GM21528 (cell line): ENCODE results near the gene ADSS1.

Experiments
- ATAC-seq: cut with Tn5 transposase; IDR thresholded peaks from one replicate; pipeline ENCODE4 v1.9.1; 2021; ENCODE audit warnings: mild to moderate bottlenecking, moderate library complexity; ENCODE audit not compliant: unreplicated experiment, low FRiP score

ADSS1 gene

GRCh38 chr14:104729835-104730181 lies 5.8 kb downstream of the ADSS1 start:
- no peak for ATAC-seq

- ATAC-seq, result no peak
Observed at GRCh38 chr14:104730487-104730886, 6.5 kb downstream of the ADSS1 start.

- ATAC-seq, result no peak
Observed at GRCh38 chr14:104731320-104732294, 7.6 kb downstream of the ADSS1 start.

- ATAC-seq, result no peak
Observed at GRCh38 chr14:104732355-104732804, 8.4 kb downstream of the ADSS1 start.

- ATAC-seq, result no peak
Observed at GRCh38 chr14:104732931-104733681, 9.1 kb downstream of the ADSS1 start.

- no peak for ATAC-seq
Observed at GRCh38 chr14:104734051-104734587, 10.1 kb downstream of the ADSS1 start.

GRCh38 chr14:104734601-104734990 lies 10.6 kb downstream of the ADSS1 start:
- no peak for ATAC-seq

- ATAC-seq, result no peak
Observed at GRCh38 chr14:104734991-104735779, 11.2 kb downstream of the ADSS1 start.

GRCh38 chr14:104735830-104736642 lies 12.0 kb downstream of the ADSS1 start:
- no peak for ATAC-seq

GRCh38 chr14:104738375-104739019 lies 14.5 kb downstream of the ADSS1 start:
- no peak for ATAC-seq

GRCh38 chr14:104739026-104739425 lies 15.0 kb downstream of the ADSS1 start:
- no peak for ATAC-seq

- ATAC-seq, result no peak
Observed at GRCh38 chr14:104739546-104740516, 15.8 kb downstream of the ADSS1 start.

- ATAC-seq, result no peak
Observed at GRCh38 chr14:104741108-104741802, 17.2 kb downstream of the ADSS1 start.

- no peak for ATAC-seq
Observed at GRCh38 chr14:104741803-104742251, 17.8 kb downstream of the ADSS1 start.

- ATAC-seq, result no peak
Observed at GRCh38 chr14:104742586-104743455, 18.8 kb downstream of the ADSS1 start.
